VCaP (cell line): ENCODE data around the gene ODAD4.
A peak's percentile ranks its signal among the peaks of the same experiment; 100 is the strongest.

Experiments
- H3K27ac ChIP-seq: fragments of 450-650 bp; 2 replicates; pipeline ENCODE4 v1.5.1; 2017
- TF ChIP-seq, protein P1 (sequence below): fragments of 450-650 bp; conservative IDR thresholded peaks from 2 replicates; pipeline ENCODE4 v1.5.1; 2017; ENCODE audit warnings: mild to moderate bottlenecking, moderate library complexity

The ODAD4 gene

DNA sequence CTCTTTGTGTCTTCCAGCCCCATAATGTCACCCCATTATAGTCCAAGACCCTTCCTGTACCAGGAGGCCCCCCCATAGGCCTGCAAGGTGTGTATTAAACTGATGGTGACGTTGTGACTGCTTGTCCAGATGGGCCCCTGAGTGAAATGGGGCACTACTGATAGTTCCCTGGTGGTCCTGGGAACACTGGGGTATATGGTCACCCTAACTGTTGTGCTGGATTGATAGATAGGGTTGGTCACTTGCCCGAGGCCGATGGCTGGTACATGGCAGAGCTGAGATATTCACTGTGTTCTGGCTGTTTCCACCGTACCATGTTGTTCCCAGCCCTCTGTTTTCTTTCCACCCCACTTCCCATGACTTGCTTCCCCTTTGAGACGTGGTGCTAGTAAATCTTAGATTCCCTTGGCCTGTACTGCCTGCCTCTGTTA lies 40.5 kb downstream of the ODAD4 start:
- TF ChIP-seq, protein P1, sequence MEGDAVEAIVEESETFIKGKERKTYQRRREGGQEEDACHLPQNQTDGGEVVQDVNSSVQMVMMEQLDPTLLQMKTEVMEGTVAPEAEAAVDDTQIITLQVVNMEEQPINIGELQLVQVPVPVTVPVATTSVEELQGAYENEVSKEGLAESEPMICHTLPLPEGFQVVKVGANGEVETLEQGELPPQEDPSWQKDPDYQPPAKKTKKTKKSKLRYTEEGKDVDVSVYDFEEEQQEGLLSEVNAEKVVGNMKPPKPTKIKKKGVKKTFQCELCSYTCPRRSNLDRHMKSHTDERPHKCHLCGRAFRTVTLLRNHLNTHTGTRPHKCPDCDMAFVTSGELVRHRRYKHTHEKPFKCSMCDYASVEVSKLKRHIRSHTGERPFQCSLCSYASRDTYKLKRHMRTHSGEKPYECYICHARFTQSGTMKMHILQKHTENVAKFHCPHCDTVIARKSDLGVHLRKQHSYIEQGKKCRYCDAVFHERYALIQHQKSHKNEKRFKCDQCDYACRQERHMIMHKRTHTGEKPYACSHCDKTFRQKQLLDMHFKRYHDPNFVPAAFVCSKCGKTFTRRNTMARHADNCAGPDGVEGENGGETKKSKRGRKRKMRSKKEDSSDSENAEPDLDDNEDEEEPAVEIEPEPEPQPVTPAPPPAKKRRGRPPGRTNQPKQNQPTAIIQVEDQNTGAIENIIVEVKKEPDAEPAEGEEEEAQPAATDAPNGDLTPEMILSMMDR, result no peak
- H3K27ac ChIP-seq, result peak overlapping the region; percentile 86; the same call in 1 of the 2 replicates

DNA sequence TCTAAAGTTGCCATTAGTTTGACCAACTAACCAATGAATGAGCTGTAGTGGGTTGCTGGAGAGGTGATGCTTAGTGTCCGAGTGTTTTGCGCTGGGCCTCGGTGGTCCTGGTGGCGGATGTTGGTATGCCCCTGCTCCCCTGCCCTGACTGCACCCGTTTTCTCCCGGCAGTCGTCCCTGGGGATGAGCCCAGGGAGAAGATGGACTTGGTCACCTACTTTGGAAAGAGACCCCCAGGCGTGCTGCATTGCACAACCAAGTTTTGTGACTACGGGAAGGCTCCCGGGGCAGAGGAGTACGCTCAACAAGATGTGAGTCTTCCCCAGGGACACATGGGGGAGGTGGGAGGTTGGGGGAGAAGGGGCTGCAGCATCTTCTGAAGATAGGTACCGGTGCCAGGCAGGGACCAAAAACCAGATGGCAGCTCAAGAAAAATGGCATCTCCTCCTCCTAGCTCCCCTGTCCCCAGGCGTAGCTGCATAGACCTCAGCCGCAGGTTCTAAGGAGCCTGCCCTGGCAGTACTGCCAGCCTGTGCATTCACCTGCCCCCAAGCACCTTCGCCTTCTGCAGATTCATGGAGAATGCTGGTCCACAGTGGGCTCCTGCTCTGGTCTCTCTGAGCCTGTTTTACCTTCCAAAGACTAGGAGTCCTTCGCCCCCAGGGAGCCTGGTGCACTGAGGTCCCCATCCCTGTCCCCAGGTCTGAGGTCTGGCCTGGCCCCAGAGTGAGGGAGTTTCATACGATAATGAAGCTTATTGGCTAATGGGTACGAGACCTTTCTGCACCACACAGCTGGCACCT lies 41.5 kb downstream of the ODAD4 start:
- peak overlapping the region; percentile 86 for H3K27ac ChIP-seq

DNA sequence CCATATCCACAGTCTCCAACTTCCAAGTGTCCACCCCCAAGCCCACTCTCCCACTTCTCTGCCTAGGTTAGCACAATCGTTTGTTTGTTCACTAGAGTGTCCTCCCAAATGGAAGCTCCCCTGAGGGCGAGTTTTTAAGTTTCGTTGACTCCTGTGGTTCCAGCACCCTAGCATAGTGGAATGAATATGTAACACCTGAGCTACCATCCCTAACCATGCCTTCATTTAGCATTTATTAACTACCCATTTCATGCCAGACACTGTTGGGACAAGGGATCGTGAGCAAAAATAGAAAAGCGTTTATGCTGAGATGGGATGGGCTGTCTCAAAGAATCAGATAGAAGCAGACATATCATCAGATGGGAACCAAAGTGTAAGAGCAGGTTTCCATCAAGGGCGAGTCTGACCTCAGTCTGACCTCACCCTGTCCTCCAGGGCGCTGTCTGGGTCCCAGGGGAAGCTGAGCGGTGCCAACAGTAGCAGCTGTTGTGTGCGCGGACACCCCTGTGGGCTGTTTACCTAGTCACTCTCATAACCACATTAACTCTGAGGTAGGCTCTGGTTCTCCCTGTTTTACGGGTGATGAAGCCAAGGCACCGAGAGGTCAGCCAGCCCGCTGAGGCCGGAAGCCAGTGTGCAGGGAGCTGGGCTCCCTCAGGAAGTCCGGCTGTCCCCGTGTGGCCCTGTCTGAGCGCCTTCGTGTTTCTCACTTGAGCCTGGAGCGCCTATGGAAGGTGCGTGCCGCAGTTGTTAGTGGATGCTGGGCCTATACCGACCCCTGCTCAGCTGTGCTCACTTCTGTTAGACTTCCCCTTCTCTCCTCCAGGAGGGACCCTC lies 42.4 kb downstream of the ODAD4 start:
- TF ChIP-seq, protein P1, result no peak
- peak overlapping the region; percentile 86 for H3K27ac ChIP-seq

More for the DNA sequence above, 41.5 kb downstream of the ODAD4 start:
- TF ChIP-seq, protein P1, result no peak

DNA sequence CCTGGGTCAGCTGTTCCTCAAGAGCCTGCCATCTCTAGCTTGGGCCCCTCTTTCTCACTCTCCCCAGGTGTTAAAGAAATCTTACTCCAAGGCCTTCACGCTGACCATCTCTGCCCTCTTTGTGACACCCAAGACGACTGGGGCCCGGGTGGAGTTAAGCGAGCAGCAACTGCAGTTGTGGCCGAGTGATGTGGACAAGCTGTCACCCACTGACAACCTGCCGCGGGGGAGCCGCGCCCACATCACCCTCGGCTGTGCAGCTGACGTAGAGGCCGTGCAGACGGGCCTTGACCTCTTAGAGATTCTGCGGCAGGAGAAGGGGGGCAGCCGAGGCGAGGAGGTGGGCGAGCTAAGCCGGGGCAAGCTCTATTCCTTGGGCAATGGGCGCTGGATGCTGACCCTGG lies 43.0 kb downstream of the ODAD4 start:
- H3K27ac ChIP-seq, result peak overlapping the region; percentile 86
- TF ChIP-seq, protein P1, result no peak

DNA sequence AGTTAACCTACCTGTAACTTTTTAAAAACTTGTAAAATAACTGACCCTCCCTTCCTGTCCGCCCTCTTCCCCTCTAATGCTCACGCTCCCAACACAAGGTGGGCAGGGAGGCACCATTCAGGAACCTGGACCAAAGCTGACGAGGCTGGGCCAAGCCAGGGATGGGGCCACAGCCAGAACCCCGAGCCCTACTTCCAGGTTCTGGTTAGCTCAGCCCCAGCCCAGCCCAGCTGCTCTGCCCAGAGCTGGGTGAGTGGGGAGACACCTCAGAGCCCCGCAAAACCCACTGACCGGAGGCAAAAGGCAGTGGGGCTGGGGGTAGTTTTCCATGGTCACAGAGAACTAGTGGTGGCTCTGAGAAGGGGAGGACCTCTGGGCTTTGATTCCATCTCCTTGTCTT lies 43.6 kb downstream of the ODAD4 start:
- TF ChIP-seq, protein P1, result no peak
- H3K27ac ChIP-seq, result peak overlapping the region; percentile 86

DNA sequence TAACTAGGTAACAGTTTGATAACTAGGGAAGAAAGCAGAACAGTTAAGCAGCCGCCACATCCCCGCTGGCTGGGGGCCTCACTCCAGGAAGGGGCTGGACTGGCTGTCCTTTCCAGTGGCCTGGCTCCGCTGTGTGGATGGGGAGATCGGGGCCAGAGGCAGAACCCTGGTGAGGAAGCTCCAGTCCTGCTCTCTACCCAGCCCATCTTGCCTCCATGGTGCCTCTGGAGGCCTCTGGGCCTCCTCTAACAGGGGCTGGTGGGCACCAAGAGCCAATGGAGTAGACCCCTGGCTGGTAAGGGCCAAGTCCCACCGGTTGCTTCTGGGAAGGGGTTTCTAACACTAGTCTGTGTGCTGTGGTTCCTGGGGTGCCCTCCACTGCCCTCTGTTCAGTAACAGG lies 44.2 kb downstream of the ODAD4 start:
- peak overlapping the region; percentile 86 for H3K27ac ChIP-seq
- TF ChIP-seq, protein P1, result no peak
